GM19468 (cell line): ENCODE data around the gene SSH3.

Source experiments
- ATAC-seq: cut with Tn5 transposase; IDR thresholded peaks from one replicate; pipeline ENCODE4 v1.9.1; 2021; ENCODE audit warnings: mild to moderate bottlenecking, moderate library complexity, moderate number of reproducible peaks; ENCODE audit not compliant: unreplicated experiment; ENCODE audit errors: extremely low read depth

SSH3 gene

DNA sequence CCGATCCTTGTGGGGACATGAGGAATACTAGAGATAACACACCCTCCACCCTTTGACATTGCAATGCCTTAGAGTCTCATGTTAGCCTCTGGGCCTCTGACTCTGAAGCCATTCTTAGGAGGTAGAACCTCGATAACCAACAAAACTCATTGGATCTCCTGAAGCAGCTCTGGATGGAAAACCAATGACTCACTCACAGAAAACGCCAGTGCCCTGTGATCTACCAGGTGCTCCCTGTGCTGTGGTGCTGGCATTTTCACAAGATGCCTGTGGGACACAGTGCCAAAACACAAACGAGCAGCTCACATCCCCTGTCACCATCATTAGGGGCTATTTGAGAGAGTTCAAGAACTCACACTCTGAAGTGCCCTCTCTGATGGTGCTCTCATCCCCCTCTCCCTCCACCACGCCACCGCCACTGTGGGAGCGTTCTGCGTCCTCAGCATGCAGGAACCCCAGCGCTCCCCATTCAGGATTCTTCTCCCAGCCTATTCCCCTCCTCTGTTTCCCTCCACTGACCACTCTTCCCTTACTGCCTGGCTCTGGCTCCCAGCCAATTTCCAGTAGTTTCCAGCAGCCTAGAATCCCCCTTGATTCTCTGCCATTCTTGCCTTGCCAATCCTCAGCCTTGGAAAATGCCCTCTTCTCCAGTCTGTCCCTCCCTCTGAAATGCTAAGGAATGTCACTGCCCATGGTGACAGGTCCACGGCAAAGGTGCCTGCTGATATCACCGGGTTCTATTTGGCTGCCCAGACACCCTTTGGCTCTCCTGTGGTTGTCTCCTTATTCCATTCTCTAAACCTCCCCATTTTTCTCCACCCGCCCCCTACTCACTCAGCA, 54.7 kb downstream of the SSH3 start:
- ATAC-seq = no peak
